GM10847 (cell line): Measurements from ENCODE around the gene TAF11L8.
"Not testable (repeated sequence)": the region's sequence is repeated elsewhere in the genome, so short reads cannot be mapped to it uniquely, and the experiment has no call there.

ENCODE experiments used
- POLR2A ChIP-seq: IDR thresholded peaks from 2 replicates; pipeline ENCODE4 v1.6.1; 2011; ENCODE audit not compliant: insufficient read length; ENCODE audit errors: extremely low read depth

Gene TAF11L8

GRCh38 chr5:17590860-17591259 lies at the start of gene TAF11L8:
Gene TAF11L8 (minus strand): TSS chr5:17590960.
- TF ChIP-seq POLR2A, result not testable (repeated sequence)

- TF ChIP-seq POLR2A, result no peak
Observed at GRCh38 chr5:17634160-17634559, 43.4 kb upstream of the TAF11L8 start, which contains the start of gene TAF11L14. Gene TAF11L14 (plus strand): TSS chr5:17634460.

- TF ChIP-seq POLR2A, result not testable (repeated sequence)
Observed at GRCh38 chr5:17631788-17632187, 41.0 kb upstream of the TAF11L8 start, which contains the start of gene TAF11L13. Gene TAF11L13 (plus strand): TSS chr5:17632088.

- no peak for TF ChIP-seq POLR2A
Observed at GRCh38 chr5:17625686-17626085, 34.9 kb upstream of the TAF11L8 start.

GRCh38 chr5:17620627-17621026 lies 29.9 kb upstream of the TAF11L8 start:
- no peak for TF ChIP-seq POLR2A

- no peak for TF ChIP-seq POLR2A
Observed at GRCh38 chr5:17619354-17619753, 28.6 kb upstream of the TAF11L8 start.

- TF ChIP-seq POLR2A, result no peak
Observed at GRCh38 chr5:17614872-17615605, 24.3 kb upstream of the TAF11L8 start.

GRCh38 chr5:17610092-17610491 lies 19.3 kb upstream of the TAF11L8 start, which contains the start of gene TAF11L12:
Gene TAF11L12 (plus strand): TSS chr5:17610392.
- not testable (repeated sequence) for TF ChIP-seq POLR2A

- no peak for TF ChIP-seq POLR2A
Observed at GRCh38 chr5:17604951-17605350, 14.2 kb upstream of the TAF11L8 start.

GRCh38 chr5:17603880-17604279 lies 13.1 kb upstream of the TAF11L8 start, which contains the start of gene TAF11L11:
Gene TAF11L11 (plus strand): TSS chr5:17604183.
- not testable (repeated sequence) for TF ChIP-seq POLR2A

GRCh38 chr5:17597728-17598127 lies 7.0 kb upstream of the TAF11L8 start, which contains the start of gene TAF11L10:
Gene TAF11L10 (minus strand): TSS chr5:17597828.
- TF ChIP-seq POLR2A, result not testable (repeated sequence)

GRCh38 chr5:17594255-17594654 lies 3.5 kb upstream of the TAF11L8 start, which contains the start of gene TAF11L9:
Gene TAF11L9 (minus strand): TSS chr5:17594394.
- not testable (repeated sequence) for TF ChIP-seq POLR2A

- TF ChIP-seq POLR2A, result not testable (repeated sequence)
Observed at GRCh38 chr5:17585658-17586057, 5.1 kb downstream of the TAF11L8 start, which contains the start of gene TAF11L7. Gene TAF11L7 (minus strand): TSS chr5:17585758.
